HUDEP-2 (cell line): Measurements from ENCODE around the gene STX18.

ENCODE experiments used
- DNase-seq, 76 experiments: peaks; one replicate each; lab custom pipeline; 2025; ENCODE audit not compliant: unreplicated experiment in 76 of 76; lab: John Stamatoyannopoulos, UW

Gene STX18

DNA sequence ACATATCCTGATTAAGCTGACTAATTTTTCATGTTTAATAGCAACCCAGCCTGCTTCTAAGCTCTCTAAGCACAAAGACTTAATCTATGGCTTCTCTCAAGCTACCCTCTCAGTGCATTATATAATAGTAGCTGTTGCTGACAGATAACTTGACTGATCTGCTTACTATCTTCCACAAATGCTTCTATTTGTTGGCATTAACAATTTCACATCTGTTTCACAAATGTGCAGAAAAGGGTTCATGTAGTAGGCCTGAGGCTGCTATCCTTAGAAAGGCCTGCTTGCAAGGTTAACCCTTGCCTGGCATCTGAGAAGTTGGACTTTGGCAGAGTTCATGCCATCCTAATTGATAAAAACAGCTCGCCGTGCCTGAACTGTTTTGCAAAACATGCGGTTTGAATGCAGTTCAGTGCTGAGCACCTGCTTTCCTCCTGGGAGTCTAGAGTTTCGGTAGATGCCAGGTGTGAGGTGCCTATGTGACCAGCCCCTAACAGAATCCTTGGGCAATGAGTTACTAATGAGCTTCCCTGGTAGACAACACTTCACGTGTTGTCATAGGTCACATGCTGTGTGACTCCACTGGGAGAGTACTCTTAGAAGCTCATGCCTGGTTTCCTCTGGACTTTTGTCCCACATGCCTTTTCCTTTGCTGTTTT, 86.5 kb downstream of the STX18 start:
- DNase-seq = no peak

DNA sequence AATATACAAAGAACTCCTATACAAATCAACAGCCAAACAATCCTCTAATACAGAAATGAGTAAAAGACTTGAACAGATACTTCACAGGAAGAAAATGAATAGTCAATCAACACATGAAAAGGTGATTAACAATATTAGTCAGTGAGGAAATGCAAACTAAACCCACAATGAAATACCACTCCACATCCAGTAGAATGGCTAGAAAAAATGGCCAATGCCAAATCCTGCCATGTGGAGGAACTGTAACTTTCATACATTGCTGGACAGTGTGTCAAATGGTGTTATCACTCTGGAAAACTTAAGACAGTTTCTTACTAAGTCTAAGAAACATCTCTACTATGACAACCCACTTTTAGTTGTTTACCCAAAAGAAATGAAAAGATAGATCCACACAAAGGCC, 95.4 kb downstream of the STX18 start:
- no peak for DNase-seq

DNA sequence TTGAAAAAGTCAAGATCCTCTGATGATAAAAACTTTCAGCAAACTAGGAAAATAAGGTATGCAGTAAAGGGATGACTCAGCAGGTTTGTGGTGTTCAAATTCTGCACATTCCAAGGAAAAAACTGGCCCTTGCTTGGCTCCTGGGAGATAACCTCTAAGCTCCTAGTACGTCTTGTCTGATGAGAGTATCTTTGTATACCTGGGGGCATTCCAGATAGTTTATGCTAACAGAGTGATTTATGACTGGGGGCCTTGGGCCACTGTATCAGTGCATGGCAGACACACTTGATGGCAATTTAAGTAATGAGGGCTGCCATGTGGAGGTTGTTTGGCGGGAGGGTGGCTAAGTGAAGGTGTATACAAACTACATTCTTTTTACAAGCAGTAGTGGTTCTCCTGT, 98.0 kb downstream of the STX18 start:
- no peak for DNase-seq

DNA sequence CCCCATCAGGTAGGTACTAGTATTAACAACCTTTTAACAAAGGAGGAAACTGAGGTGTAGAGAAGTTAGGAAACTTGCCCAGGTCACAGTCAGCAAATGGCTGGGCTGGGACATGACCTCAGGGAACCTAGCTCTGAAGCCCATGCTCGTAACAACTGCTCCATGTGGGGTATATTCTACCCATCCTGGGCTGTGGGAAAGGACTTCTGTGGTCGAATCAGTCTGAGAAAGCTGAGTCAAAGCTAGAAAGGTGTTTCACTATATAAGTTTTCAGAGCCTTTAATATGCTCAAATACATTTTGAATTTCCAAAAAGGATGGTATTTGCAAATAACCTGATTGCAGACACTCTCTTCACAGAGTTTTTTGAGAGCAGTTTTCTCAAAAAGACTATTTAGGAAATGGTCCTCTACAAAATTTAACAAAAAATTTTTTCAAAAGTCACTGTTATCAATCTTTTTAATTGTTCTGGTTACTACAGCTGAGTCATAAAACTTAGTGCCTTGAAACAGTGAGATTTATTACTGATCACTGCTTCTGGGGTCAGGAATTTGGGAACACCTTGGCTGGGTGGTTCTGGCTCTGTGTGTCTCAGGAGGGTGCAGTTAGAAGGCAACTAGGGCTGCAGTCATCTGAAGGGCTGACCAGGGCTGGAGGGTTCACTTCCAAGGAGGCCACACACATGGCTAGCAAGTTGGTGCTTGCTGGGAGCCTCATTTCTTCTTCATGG, 101.4 kb downstream of the STX18 start:
- DNase-seq = no peak

DNA sequence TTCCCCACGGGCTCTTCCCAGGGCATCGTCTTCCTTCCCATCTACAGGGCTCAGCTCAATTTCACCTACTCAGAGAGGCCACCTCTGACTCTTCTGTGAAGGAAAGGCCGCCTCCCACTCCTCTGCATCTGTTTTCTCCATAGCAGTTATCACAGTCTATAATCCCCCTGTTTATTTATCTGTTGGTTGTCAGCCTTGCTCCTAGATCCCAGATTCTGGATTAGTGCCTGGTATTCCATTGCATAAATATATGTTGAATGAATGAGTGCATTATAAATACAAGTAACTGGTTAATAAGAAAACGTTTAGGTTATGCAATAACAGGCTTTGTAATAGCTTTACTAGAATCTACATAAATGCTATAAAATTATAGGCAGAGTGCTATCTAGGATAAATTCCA, 102.1 kb downstream of the STX18 start:
- DNase-seq = no peak

DNA sequence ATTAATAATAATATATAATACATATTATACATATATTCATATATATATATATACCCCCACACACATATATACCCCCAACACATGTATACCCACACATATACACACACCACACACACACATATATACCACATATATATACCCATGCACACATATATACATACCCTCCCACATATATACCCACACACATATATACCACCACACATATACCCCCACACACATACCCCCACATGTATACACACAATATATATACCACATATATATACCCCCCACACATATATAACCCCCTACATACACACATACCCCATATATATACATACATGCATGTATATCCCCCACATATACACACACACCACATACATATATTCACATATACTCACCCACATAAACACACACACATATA, 103.0 kb downstream of the STX18 start:
- DNase-seq = no peak

DNA sequence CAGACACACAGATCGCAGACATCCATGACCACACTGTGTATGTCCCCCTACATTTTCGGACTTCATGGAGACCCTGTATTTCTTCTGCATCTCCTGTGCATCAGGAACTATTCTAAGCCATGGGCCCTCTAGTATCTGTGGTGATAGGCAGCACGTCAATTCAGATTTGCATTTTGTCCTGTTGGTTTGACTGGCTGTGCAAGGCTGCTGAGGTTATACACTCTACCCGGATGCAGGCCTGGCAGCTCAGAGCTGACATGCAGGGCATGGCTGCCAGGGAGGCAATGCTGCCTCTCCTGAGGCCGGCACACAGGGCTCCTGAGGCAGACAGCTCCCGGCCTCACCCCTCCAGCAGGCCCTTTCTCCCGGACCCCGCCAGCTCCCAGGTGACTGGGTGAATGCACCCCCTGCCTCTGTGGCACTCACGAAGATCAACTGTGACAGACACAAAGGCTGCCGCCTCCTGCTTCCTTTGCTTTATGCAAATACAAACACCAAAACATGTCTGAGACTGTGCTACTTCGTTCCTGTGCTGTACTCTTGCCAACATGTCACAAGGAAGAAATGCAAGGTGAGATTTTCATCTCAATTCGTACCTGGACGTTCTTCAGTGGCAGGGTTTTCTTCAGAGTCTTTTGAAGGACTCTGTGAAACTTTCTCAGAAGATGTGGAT, 103.9 kb downstream of the STX18 start:
- no peak for DNase-seq

DNA sequence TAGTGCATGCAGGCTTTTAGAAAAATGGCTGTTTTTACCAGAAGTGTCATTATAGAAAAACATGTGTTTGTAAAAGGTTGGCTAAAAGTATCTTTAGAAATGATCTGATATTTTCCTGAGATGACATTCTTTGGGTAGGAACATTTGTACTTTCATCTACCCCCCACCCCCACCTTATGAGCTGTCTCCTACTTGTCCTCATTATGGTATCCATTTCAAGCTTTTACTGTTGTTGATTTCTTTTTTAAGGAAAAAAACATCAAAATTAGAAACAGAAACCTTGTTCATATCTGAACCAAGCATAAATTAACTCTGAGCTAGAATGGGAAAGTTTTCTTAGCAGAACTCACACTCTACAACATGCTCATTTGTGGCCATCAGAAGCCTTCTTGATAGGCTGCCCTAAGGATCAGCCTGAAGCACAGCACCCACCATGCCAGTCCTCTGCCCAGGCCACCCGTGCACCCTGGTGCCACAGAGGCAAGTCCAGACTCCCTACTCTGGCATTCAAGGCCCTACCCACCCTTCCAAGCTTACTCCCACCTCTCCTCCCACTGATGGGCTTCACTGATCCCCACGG, 105.5 kb downstream of the STX18 start:
- DNase-seq = no peak

DNA sequence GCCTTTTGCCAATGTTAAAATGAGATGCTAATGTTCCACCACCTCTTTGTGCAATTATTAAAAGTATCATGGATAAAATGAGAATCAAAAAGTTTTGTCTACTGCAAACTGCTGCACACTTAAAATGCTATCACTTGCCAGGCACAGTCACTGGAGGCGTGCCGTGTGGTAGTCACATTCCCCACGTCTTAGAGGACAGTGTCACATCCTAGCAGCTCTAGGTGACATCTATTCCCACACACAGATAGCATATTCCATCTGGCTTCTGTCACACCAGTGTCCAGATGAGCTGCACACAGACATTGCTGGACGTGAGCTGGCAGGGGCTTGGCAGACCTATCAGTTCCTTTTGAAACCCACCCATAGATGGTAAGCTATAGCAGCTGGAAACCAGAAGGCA, 107.9 kb downstream of the STX18 start:
- no peak for DNase-seq

DNA sequence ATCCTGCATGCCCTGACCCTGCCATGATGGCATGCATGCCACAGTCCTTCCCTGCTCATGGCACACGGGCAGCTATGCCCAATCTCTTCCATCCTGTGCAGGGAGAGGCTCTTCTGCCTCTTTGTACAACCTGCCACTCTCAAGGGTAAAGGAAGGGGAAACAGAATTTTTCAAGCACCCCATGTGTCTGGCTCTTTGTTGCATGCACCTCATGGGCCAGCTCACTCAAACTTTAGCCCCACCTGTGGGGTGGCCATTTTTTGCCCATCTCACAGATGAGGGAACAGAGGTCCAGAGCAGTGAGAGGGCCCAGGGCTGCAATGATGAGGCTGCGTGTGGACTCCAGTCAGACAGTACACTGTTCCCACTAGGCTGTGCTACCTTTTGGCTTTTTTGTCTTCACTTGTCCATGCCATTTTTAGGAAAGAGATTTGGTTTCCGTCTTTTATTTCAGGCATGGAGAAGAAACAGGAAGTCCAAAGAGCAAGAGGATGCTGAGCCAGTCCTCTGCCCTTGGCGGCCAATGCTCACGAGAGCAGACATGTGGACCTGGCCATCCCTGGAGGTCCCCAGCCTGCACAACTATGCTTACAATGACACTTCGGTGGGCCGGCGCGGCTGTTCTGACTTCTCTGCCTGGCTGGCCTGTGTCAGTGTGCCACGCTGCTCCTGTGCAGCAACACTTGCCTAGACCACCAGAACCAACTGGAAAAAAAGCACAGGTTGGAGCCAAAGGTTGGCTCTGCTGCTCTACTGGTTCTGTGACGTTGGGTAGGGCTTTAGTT, 109.3 kb downstream of the STX18 start:
- DNase-seq = no peak

DNA sequence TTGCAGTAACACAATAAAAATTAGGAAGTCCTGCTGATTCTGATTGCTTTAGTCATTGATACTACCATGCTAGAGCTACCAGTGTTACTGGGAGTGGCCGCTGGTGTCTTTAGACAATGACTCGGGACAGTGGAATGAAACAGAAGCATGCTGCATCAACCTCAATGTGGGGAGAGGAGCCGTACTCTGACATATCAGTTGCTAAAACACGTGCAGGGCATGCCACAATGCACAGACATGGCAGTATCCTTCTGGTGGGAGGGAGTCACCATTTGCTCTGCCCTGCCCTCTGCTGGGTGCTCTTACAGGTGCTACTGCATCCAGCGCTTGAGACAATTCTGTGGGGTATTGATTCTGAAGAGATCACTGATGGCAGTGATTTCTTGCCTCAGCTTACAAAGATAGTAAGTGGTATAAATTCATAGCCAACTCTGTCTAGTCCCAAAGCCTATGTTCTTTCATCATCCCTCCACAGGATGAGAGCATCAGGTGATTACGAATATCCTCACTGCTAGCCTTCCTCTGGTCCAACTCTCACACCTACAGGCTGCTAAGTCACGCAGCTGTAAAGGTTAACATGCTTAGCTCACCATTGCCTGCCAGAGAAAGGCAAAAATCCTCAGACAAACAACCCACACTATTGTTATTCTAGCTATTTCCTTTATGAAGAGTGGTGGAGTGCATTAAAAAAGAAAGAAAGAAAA, 111.2 kb downstream of the STX18 start:
- DNase-seq = peak in 60 of 76 experiments; percentile 1 to 62 (median 34)

DNA sequence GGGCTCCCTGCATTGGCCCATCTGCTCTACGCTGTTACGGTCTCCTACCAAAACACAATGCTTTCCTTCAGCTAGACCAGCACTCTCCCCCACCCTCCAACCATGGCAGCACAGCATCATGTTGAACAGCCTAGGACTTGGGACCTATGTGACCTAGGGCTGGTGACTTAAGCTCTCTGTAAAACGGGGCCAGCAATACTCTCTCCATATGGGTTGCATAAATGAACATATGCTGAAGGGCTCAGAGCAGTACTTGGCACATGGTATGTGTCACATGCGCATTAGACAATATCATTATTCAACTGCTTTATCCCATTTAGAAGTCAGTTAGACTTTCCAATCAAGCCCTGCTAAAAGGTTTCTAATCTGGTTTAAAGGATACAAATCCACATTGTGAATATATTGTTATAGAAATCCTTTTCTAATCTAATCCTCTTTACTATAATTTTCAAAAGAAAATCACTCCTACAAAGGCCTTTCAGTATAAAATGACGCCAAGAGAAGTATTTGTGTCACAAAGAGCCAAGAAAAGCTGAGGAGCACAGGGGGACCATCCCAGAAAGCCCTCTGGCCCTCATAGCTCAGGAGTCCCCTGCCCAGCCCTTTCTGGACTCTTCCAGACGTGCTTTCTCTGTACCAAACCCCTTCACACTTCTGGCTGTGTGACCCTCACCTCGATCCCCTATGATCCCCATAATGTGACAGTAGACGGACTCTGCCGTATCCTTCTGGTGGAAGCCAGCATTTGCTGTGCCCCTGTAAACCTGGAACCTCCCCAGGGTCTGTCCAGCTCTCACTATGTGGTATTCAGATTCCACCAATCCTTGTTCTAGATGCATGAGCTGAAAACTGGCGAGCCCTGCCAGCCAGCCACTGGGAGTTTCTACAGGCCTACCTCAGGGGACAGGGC, 112.6 kb downstream of the STX18 start:
- DNase-seq = no peak

DNA sequence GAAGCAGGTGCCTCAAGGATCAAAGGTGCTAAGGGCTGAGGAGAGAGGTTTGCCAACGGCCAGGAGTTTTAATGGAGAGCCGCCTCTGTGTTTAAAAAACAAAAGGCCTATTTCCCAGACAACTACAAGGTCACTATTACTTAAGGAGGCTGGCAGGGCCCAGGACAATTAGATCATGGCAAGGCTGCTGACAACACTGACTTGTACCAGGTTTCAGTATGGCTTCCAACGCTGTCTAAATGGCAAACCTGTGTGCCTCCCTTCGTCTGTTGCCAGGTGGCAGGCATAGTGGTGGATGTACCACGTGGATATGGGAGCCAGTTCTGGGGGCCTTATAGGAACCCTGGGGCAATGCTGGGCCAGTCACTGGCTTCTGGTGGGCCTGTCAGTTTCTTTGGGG, 114.0 kb downstream of the STX18 start:
- no peak for DNase-seq

DNA sequence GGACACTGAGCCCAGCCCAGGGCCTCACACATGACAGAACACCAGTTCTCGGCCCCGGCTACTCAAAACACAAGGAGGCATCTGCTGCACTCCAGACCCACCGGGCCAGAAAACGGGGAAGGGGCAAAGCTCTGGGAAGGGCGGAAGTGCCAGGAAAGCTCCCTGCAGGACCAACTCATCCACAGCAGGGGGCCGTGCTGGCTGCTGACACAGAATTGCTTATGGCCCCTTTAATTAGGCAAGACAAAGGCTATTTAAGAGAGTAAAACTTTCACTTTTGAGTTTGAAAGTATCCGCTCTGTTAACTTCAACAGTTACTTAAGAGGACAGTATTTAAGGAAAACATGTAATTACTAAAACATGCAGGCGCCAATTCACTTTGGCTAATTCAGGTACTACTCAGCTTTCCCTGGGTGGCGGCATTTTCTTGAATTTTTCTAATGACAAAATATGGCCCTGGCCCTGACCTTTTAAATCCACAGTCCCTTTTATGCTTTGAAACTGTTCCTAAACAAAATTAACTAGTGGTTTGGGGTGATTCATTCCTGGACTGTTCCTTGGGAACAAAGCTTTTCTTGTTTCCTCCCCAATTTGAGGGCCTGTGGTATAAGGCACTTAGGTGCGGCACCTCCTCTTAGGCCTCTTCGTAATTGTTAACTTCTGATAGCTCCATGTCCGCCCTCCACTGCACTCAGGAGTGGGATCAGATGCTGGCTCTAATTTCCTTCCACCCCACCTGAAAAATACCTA, 114.6 kb downstream of the STX18 start:
- no peak for DNase-seq

DNA sequence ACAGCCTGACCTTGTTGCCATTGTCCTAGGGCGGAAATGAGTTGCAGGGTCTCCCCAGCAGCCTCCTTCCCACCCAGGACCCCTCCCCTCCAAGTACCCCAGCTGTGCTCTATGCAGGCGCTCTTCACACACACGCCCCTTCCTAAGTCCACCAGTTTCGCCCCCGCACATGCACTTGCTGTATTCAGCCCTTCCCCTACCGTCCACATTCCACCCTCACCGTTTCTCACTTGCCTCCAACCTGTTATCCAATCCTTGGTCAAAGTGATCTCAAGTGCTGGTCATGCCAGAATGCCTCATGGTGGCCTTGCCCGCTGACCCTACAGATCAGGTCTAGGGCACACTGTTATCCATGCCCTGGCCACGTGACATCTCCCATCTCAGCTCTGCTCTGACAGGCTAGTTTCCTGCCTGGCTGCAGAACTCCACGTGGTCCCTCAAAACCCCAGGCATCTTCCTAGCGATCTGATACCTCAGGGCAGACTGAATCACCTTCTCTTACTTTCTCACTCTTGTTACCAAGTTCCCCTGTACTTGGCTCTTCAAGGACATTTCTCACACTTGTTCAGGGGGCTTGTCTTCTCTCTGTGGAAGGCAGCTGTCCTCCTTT, 115.2 kb downstream of the STX18 start:
- no peak for DNase-seq

DNA sequence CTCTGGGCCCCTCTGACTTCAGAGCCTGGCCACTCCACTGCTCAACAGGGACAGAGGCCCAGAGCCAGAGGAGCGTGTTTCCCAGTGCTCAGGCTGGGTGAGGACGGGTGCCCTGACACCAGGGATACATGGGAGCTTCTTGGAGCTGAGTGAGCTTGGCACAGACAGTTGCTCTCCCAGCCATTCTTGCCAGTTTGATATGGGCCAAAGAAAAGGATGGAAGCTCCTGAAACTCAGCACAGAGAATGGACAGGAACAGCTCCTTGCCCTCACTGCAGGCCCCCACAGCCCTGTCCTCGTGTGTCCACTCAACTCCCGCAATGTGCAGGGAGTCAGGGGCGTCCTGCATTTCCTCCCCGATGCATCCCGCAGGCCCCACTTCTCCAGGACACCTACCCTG, 116.2 kb downstream of the STX18 start:
- no peak for DNase-seq

DNA sequence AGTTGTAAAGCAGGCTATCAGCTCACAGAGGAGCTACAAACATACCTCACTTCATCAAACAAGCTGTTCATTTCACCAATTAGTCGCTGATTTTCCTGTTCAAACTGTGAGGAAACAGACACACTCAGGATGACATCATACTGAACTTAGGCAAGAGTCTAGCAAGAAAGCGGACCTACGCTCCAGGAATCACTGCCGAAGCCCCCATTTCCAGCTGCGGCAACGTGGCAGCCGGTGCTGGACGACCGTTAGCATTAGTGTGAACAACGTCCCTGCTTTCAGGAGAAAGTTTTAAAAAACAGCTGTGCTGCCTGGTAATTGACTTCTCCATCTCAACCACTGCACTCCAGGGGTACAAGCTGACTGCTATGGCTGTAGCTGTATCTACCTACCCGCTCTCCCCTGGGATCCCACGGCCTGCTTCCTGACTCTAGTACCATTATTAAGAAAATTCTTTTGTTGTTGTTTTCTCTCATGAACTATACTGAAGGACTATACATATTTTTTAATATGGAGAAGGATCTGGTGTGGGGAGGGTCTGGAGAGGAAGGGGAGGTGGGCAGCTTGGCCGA, 116.6 kb downstream of the STX18 start:
- no peak for DNase-seq
